ENCODE results near the gene MEI1. TPM values are rescaled to one million over a fixed set of nuclear protein-coding genes. Genes with fewer than 3 reads are reported as not detected.

MEI1 gene
- total and polyA plus RNA-seq, 4 experiments from 2014 or later, result 79.2 to 286 (median 118) TPM

GRCh38 chr22:41826430-41827383, 127.4 kb downstream of the MEI1 start:
- H3K36me3 ChIP-seq (ENCODE audit: insufficient read depth, low read length), result peaks cover 3% of the 10 kb centered on the region
- ChIA-PET CTCF (ENCODE audit: partially characterized antibody) (interaction anchor here (1.0 to 4.7 kb wide), 5 partner anchors 26 to 129 kb away, joined by 3 to 30 read pairs (median 4); no protein-coding TSS in a partner anchor), POLR2A (ENCODE audit: partially characterized antibody) (interaction anchor here (1.2 to 4.7 kb wide), 3 partner anchors 16 to 114 kb away, joined by 3 to 30 read pairs (median 9); partner anchors contain the start of gene CCDC134)
- Mint-ChIP-seq H3K36me3 (peaks cover 11 to 18% of the 10 kb centered on the region in 2 donors), H3K27me3 (no peaks in the 10 kb centered on the region), H3K27ac (peak overlapping the region; percentile 7 to 80 (median 58)), H3K9me3 (no peaks in the 10 kb centered on the region), H3K4me1 (peaks cover 7 to 20% (median 11%) of the 10 kb centered on the region in 4 donors), H3K4me3 (no peak overlapping the region)
- H3K4me1 ChIP-seq (ENCODE audit: insufficient read depth, low read length), result peaks cover 6% of the 10 kb centered on the region
- no peak for DNase-seq
- H3K4me3 ChIP-seq (ENCODE audit: low read length in 2 of 2), result no peak overlapping the region
- no peaks in the 10 kb centered on the region for H3K27me3 ChIP-seq (ENCODE audit: insufficient read depth, low read length)
- H3K27ac ChIP-seq (ENCODE audit: low read depth, low read length), result no peak overlapping the region
- intact Hi-C loops (cut with micrococcal nuclease), result no loop called here
- H3K9me3 ChIP-seq (ENCODE audit: control insufficient read depth in 1 of 2, low read length in 2 of 2), result no peaks in the 10 kb centered on the region

GRCh38 chr22:41827671-41828070, 128.4 kb downstream of the MEI1 start:
- Histone ChIP-seq H3K4me1 (ENCODE audit: insufficient read depth, low read length) (peaks cover 11% of the 10 kb centered on the region), H3K36me3 (ENCODE audit: insufficient read depth, low read length) (peaks cover 3% of the 10 kb centered on the region), H3K27ac (ENCODE audit: low read depth, low read length) (no peak overlapping the region), H3K27me3 (ENCODE audit: insufficient read depth, low read length) (no peaks in the 10 kb centered on the region), H3K4me3 (ENCODE audit: low read length in 2 of 2) (no peak overlapping the region), H3K9me3 (ENCODE audit: control insufficient read depth in 1 of 2, low read length in 2 of 2) (no peaks in the 10 kb centered on the region)
- Mint-ChIP-seq H3K4me3 (no peak overlapping the region), H3K27me3 (no peaks in the 10 kb centered on the region), H3K9me3 (no peaks in the 10 kb centered on the region), H3K27ac (peak overlapping the region in 5 of 7 donors; percentile 7 to 89 (median 61)), H3K4me1 (peaks cover 6 to 24% (median 10%) of the 10 kb centered on the region in 4 donors), H3K36me3 (peaks cover 11 to 21% of the 10 kb centered on the region in 2 donors)
- intact Hi-C loops (cut with micrococcal nuclease), result no loop called here
- no peak for DNase-seq
- POLR2A ChIA-PET (ENCODE audit: partially characterized antibody), result interaction anchor here (1.7 to 4.7 kb wide), 2 partner anchors 25 to 113 kb away, joined by 3 to 30 read pairs; no protein-coding TSS in a partner anchor
- CTCF ChIA-PET (ENCODE audit: partially characterized antibody), result interaction anchor here (0.7 to 4.7 kb wide), 5 partner anchors 25 to 120 kb away, joined by 3 to 30 read pairs (median 3); no protein-coding TSS in a partner anchor

GRCh38 chr22:41828516-41828915, 129.2 kb downstream of the MEI1 start:
- DNase-seq, result no peak

GRCh38 chr22:41830174-41830573, 130.9 kb downstream of the MEI1 start:
- no peaks in the 10 kb centered on the region for H3K9me3 Mint-ChIP-seq
- peak overlapping the region in 6 of 7 donors; percentile 52 to 99 (median 78) for H3K27ac Mint-ChIP-seq
- H3K27ac ChIP-seq (ENCODE audit: low read depth, low read length), result no peak overlapping the region
- no peak overlapping the region for H3K4me3 ChIP-seq (ENCODE audit: low read length in 2 of 2)
- no peaks in the 10 kb centered on the region for H3K27me3 Mint-ChIP-seq
- intact Hi-C loops (cut with micrococcal nuclease), result no loop called here
- H3K4me3 Mint-ChIP-seq, result peak overlapping the region in 2 of 8 donors; percentile 13 to 23
- H3K27me3 ChIP-seq (ENCODE audit: insufficient read depth, low read length), result no peaks in the 10 kb centered on the region
- CTCF ChIA-PET (ENCODE audit: partially characterized antibody), result interaction anchor here (1.8 kb wide), 1 partner anchor 111 kb away, joined by 11 read pairs; no protein-coding TSS in a partner anchor
- H3K4me1 Mint-ChIP-seq, result peaks cover 12 to 32% (median 19%) of the 10 kb centered on the region in 4 donors
- DNase-seq, result no peak
- peaks cover 19% of the 10 kb centered on the region for H3K4me1 ChIP-seq (ENCODE audit: insufficient read depth, low read length)
- H3K36me3 Mint-ChIP-seq, result peaks cover 4 to 21% of the 10 kb centered on the region in 2 donors
- H3K36me3 ChIP-seq (ENCODE audit: insufficient read depth, low read length), result no peaks in the 10 kb centered on the region
- H3K9me3 ChIP-seq (ENCODE audit: control insufficient read depth in 1 of 2, low read length in 2 of 2), result no peaks in the 10 kb centered on the region
- POLR2A ChIA-PET (ENCODE audit: partially characterized antibody), result interaction anchor here (1.3 to 4.7 kb wide), 2 partner anchors 110 to 614 kb away, joined by 3 to 30 read pairs; no protein-coding TSS in a partner anchor

More at GRCh38 chr22:41828516-41828915, 129.2 kb downstream of the MEI1 start:
- H3K27ac ChIP-seq (ENCODE audit: low read depth, low read length), result no peak overlapping the region
- H3K27me3 Mint-ChIP-seq, result no peaks in the 10 kb centered on the region
- peaks cover 3 to 24% (median 7%) of the 10 kb centered on the region in 4 donors for H3K4me1 Mint-ChIP-seq
- peaks cover 7% of the 10 kb centered on the region for H3K4me1 ChIP-seq (ENCODE audit: insufficient read depth, low read length)
- no peaks in the 10 kb centered on the region for H3K27me3 ChIP-seq (ENCODE audit: insufficient read depth, low read length)
- H3K4me3 ChIP-seq (ENCODE audit: low read length in 2 of 2), result no peak overlapping the region
- ChIA-PET POLR2A (ENCODE audit: partially characterized antibody) (interaction anchor here (0.8 to 4.7 kb wide), 3 partner anchors 25 to 112 kb away, joined by 3 to 30 read pairs (median 3); partner anchors contain the start of gene CCDC134), CTCF (ENCODE audit: partially characterized antibody) (interaction anchor here (1.2 to 4.7 kb wide), 5 partner anchors 41 to 131 kb away, joined by 3 to 30 read pairs (median 3); no protein-coding TSS in a partner anchor)
- H3K36me3 ChIP-seq (ENCODE audit: insufficient read depth, low read length), result peaks cover 3% of the 10 kb centered on the region
- peak overlapping the region; percentile 7 to 79 (median 61) for H3K27ac Mint-ChIP-seq
- peaks cover 11 to 20% of the 10 kb centered on the region in 2 donors for H3K36me3 Mint-ChIP-seq
- peak overlapping the region in 1 of 8 donors; percentile 67 for H3K4me3 Mint-ChIP-seq
- intact Hi-C loops (cut with micrococcal nuclease), result no loop called here
- H3K9me3 Mint-ChIP-seq, result no peaks in the 10 kb centered on the region
- H3K9me3 ChIP-seq (ENCODE audit: control insufficient read depth in 1 of 2, low read length in 2 of 2), result no peaks in the 10 kb centered on the region

- peaks cover 6% of the 10 kb centered on the region for H3K36me3 ChIP-seq (ENCODE audit: insufficient read depth, low read length)
- peak overlapping the region in 6 of 8 donors; percentile 33 to 97 (median 92) for H3K4me3 Mint-ChIP-seq
- ChIA-PET POLR2A (ENCODE audit: partially characterized antibody) (interaction anchor here (0.7 to 6.2 kb wide), 15 partner anchors 8 to 880 kb away, joined by 3 to 139 read pairs (median 8); partner anchors contain the start of genes CCDC134, CENPM, NDUFA6 and PHETA2), CTCF (ENCODE audit: partially characterized antibody) (interaction anchor here (1.0 to 3.3 kb wide), 7 partner anchors 21 to 133 kb away, joined by 3 to 18 read pairs (median 4); partner anchors contain the start of genes CCDC134, MEI1 and TNFRSF13C)
- no peaks in the 10 kb centered on the region for H3K27me3 Mint-ChIP-seq
- intact Hi-C loops (cut with micrococcal nuclease), result no loop called here
- peak overlapping the region; percentile 98 to 100 (median 99) for H3K27ac Mint-ChIP-seq
- peaks cover 26% of the 10 kb centered on the region for H3K4me1 ChIP-seq (ENCODE audit: insufficient read depth, low read length)
- H3K27ac ChIP-seq (ENCODE audit: low read depth, low read length), result no peak overlapping the region
- no peaks in the 10 kb centered on the region for H3K9me3 ChIP-seq (ENCODE audit: control insufficient read depth in 1 of 2, low read length in 2 of 2)
- peaks cover 3 to 20% of the 10 kb centered on the region in 2 donors for H3K36me3 Mint-ChIP-seq
- DNase-seq, result no peak
- peaks cover 15 to 40% (median 25%) of the 10 kb centered on the region in 4 donors for H3K4me1 Mint-ChIP-seq
- no peaks in the 10 kb centered on the region for H3K27me3 ChIP-seq (ENCODE audit: insufficient read depth, low read length)
- H3K4me3 ChIP-seq (ENCODE audit: low read length in 2 of 2), result no peak overlapping the region
- no peaks in the 10 kb centered on the region for H3K9me3 Mint-ChIP-seq
These were observed 132.1 kb downstream of the MEI1 start for GRCh38 chr22:41831383-41831782.

- peaks cover 26% of the 10 kb centered on the region for H3K4me1 ChIP-seq (ENCODE audit: insufficient read depth, low read length)
- peaks cover 8 to 26% of the 10 kb centered on the region in 2 donors for H3K36me3 Mint-ChIP-seq
- intact Hi-C loops (cut with micrococcal nuclease), result loop anchor here (1.0 kb wide), 2 partner anchors 32 to 83 kb away; partner anchors contain the start of genes CCDC134 and SHISA8
- H3K27me3 ChIP-seq (ENCODE audit: insufficient read depth, low read length), result no peaks in the 10 kb centered on the region
- ChIA-PET CTCF (ENCODE audit: partially characterized antibody) (interaction anchor here (1.0 to 3.3 kb wide), 8 partner anchors 10 to 133 kb away, joined by 3 to 18 read pairs (median 4); partner anchors contain the start of genes CCDC134, MEI1 and TNFRSF13C), POLR2A (ENCODE audit: partially characterized antibody) (interaction anchor here (0.7 to 6.2 kb wide), 36 partner anchors 9 to 881 kb away, joined by 3 to 139 read pairs (median 6); partner anchors contain the start of genes CCDC134, CENPM, MEI1 and NDUFA6)
- H3K4me3 ChIP-seq (ENCODE audit: low read length in 2 of 2), result peak overlapping the region; percentile 36 to 93
- no peaks in the 10 kb centered on the region for H3K27me3 Mint-ChIP-seq
- H3K27ac ChIP-seq (ENCODE audit: low read depth, low read length), result peak overlapping the region; percentile 84
- no peak for DNase-seq
- H3K36me3 ChIP-seq (ENCODE audit: insufficient read depth, low read length), result peaks cover 10% of the 10 kb centered on the region
- peak overlapping the region; percentile 92 to 97 (median 95) for H3K4me3 Mint-ChIP-seq
- no peaks in the 10 kb centered on the region for H3K9me3 Mint-ChIP-seq
- peak overlapping the region; percentile 98 to 100 (median 99) for H3K27ac Mint-ChIP-seq
- H3K4me1 Mint-ChIP-seq, result peaks cover 20 to 46% (median 30%) of the 10 kb centered on the region in 4 donors
- no peaks in the 10 kb centered on the region for H3K9me3 ChIP-seq (ENCODE audit: control insufficient read depth in 1 of 2, low read length in 2 of 2)
These were observed 132.7 kb downstream of the MEI1 start for GRCh38 chr22:41831828-41832552.
